PC-9 (cell line): ENCODE results near the gene MMP7.

Source experiments
- CTCF ChIP-seq: fragments of 200-600 bp; sonication (generic); conservative IDR thresholded peaks from 2 replicates; pipeline ENCODE4 v1.6.1; 2017; ENCODE audit warnings: mixed run types, antibody characterized with exemption, mild to moderate bottlenecking, moderate library complexity
- EZH2 ChIP-seq: fragments of 200-600 bp; sonication (generic); IDR thresholded peaks from 2 replicates; pipeline ENCODE4 v1.8.0; 2017; ENCODE audit warnings: antibody characterized with exemption, low read depth

DNA sequence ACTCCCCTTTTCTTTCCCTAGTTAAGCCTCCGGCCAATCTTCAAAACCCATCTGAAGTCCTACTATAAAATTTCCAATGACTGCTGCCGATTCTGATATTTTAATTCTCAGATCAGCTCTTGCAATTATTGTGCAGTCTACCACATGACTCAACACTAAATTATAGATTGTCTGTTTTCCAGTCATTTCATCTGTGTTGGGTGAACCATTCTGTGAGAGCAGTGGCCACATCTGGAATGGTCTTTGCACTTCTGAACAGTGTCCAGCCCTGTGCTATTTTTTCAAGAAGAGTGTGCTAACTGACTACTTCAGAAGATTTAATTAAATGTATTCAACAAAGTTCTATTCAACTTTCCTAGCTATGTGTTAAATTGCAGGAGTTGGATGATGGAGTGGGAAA lies 47.2 kb upstream of the MMP7 start:
- no peak for TF ChIP-seq CTCF
- no peak for TF ChIP-seq EZH2
